ENCODE data around the gene ZNF236.
"Not testable (repeated sequence)": the region's sequence is repeated elsewhere in the genome, so short reads cannot be mapped to it uniquely, and the experiment has no call there.

Gene ZNF236

GRCh38 chr18:76803814-76804213 is 18.5 kb upstream of the ZNF236 start:
- no peak overlapping the region for H3K4me3 ChIP-seq (ENCODE audit: low read depth, low read length)

DNA sequence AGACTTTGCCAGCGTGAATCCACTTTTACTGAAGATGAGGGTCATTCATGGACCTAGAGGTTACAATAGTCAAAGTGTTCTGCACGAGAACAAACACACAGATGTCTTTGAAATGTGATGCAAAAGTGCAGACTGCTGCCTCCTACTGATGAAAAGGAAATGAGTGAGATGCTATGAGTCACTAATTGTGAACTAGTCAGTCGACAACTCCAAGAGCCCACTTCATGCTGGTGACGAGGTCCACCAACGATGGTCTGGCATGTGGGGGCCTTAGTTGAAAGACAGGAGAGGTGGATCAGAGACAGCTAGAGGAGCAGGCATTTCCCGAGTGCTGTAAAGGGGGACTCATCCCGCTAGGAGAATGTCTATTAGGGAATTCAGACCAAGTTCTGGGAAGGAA is 17.1 kb upstream of the ZNF236 start:
- no peak overlapping the region for H3K27ac ChIP-seq
- no peak overlapping the region for H3K4me3 ChIP-seq (ENCODE audit: low read depth, low read length)
- no peaks in the 10 kb centered on the region for H3K36me3 ChIP-seq (replicated peaks)
- H3K27me3 ChIP-seq (replicated peaks), result no peaks in the 10 kb centered on the region
- peak; percentile 39 for DNase-seq
- in situ Hi-C loops (cut with HindIII; ENCODE audit: low pct_ligation_motif_present, low sequenced_read_pairs), result no loop called here
- TF ChIP-seq CTCF (IDR thresholded peaks at IDR 0.05; ENCODE audit: low read depth, low read length, missing control alignments), result peak; percentile 45

More at GRCh38 chr18:76803814-76804213, 18.5 kb upstream of the ZNF236 start:
- TF ChIP-seq CTCF (IDR thresholded peaks at IDR 0.05; ENCODE audit: low read depth, low read length, missing control alignments), result peak; percentile 91
- Histone ChIP-seq H3K27ac (no peak overlapping the region), H3K36me3 (replicated peaks) (no peaks in the 10 kb centered on the region), H3K27me3 (replicated peaks) (no peaks in the 10 kb centered on the region)
- peak; percentile 57 for DNase-seq
- in situ Hi-C loops (cut with HindIII; ENCODE audit: low pct_ligation_motif_present, low sequenced_read_pairs), result no loop called here

DNA sequence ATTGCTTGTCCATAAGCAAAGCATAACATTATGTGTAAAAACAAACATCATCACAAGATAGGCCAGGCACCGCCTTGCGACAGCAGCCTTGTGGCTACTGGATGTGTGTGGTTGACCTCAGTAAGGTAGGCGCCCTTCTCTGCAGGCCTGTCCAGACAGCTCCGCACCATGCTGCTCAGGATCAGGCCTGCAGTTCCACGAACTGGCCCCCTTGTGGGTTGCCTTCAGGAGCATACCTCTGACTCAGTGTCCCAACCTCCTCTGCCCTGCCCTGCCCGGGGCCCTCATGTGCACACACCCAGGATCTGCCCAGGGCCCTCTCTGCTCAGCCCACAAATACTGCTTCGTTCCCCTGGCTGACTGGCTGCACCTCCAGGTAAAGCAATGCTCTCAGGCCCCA is 16.1 kb upstream of the ZNF236 start:
- in situ Hi-C loops (cut with HindIII; ENCODE audit: low pct_ligation_motif_present, low sequenced_read_pairs), result no loop called here

GRCh38 chr18:76808561-76808960 is 13.8 kb upstream of the ZNF236 start:
- Histone ChIP-seq H3K36me3 (replicated peaks) (no peaks in the 10 kb centered on the region), H3K4me3 (ENCODE audit: low read depth, low read length) (no peak overlapping the region), H3K27me3 (replicated peaks) (no peaks in the 10 kb centered on the region), H3K27ac (no peak overlapping the region)
- no peak for DNase-seq
- TF ChIP-seq CTCF (IDR thresholded peaks at IDR 0.05; ENCODE audit: low read depth, low read length, missing control alignments), result no peak
- in situ Hi-C loops (cut with HindIII; ENCODE audit: low pct_ligation_motif_present, low sequenced_read_pairs), result no loop called here

More for the DNA sequence above, 16.1 kb upstream of the ZNF236 start:
- TF ChIP-seq CTCF (IDR thresholded peaks at IDR 0.05; ENCODE audit: low read depth, low read length, missing control alignments), result no peak
- Histone ChIP-seq H3K4me3 (ENCODE audit: low read depth, low read length) (no peak overlapping the region), H3K27me3 (replicated peaks) (no peaks in the 10 kb centered on the region), H3K36me3 (replicated peaks) (no peaks in the 10 kb centered on the region), H3K27ac (no peak overlapping the region)
- DNase-seq, result no peak

- in situ Hi-C loops (cut with HindIII; ENCODE audit: low pct_ligation_motif_present, low sequenced_read_pairs); DNase-seq; H3K4me3 ChIP-seq (ENCODE audit: low read depth, low read length); H3K27me3 ChIP-seq (replicated peaks); H3K27ac ChIP-seq; H3K36me3 ChIP-seq (replicated peaks): not testable (repeated sequence)
Observed at GRCh38 chr18:76811530-76811929, 10.8 kb upstream of the ZNF236 start.

DNA sequence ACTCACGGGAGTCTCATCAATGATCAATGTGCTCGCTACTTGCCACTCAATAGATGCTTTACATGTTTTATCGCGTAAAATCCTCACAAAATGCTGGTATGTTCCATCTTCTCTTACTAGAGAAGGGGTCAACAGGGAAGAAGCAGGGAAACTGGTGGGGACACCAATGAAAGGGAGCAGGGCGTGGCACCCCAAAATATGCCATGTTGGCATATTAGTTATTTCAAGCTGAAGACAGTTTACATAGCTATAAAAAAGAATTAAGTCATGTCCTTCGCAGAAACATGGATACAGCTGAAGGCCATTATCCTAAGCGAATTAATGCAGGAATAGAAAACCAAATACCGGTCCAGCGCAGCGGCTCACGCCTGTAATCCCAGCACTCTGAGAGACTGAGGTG is 8.1 kb upstream of the ZNF236 start:
- in situ Hi-C loops (cut with HindIII; ENCODE audit: low pct_ligation_motif_present, low sequenced_read_pairs), result no loop called here
- DNase-seq, result no peak
- TF ChIP-seq CTCF (IDR thresholded peaks at IDR 0.05; ENCODE audit: low read depth, low read length, missing control alignments), result no peak
- H3K27me3 ChIP-seq (replicated peaks), result no peaks in the 10 kb centered on the region
- H3K4me3 ChIP-seq (ENCODE audit: low read depth, low read length), result no peak overlapping the region
- no peaks in the 10 kb centered on the region for H3K36me3 ChIP-seq (replicated peaks)
- H3K27ac ChIP-seq, result no peak overlapping the region
